ENCODE measurements around the gene PRSS3. TPM values are rescaled to one million over a fixed set of nuclear protein-coding genes. Genes with fewer than 3 reads are reported as not detected.
"Not testable (repeated sequence)": the region's sequence is repeated elsewhere in the genome, so short reads cannot be mapped to it uniquely, and the experiment has no call there.

Gene PRSS3
- polyA plus RNA-seq, 10 donors: 0.16 to 3.1 (median 0.65) TPM; not detected in 4

- no peak for DNase-seq
Observed at GRCh38 chr9:33785914-33786313, 9.4 kb upstream of the PRSS3 start.

- DNase-seq: no peak
Observed at GRCh38 chr9:33786681-33787080, 8.7 kb upstream of the PRSS3 start.

DNA sequence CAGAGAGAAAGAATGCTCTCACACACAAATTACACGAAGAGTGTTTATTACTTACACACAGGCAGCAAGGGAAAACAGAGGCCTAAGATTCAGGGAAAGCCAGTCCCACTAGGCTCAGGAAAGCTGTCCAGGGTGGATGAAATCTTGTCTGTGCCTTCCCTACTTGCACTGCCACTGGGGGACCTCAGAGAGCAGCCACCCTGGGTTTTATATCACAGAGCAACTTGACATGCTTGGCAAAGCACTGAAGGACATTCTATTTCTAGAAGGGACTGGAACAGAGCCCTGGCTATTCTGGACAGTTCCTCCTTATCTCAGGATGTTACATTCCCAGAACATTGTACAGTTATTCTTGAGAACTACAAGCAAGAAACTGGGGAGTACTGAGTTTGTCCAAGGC, 7.5 kb upstream of the PRSS3 start:
- DNase-seq: no peak

DNA sequence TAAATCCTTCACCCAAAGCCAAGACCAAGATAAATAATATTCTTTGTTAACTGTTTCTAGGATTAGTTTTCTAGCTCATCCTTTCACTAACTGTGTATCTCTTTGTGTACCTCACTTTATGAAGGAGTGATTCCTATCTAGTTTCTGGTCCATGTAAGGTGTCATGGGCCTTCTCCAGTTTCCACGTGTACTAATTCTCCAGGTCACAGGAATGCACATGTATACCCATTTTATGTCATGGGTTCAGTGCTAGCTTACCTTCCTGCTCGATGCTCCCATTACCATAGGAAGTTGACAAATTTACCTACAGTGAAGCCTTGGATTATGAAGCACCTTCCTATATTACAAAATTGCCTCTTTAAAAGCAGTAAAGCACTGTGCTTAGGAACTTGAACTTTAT, 5.9 kb upstream of the PRSS3 start:
- DNase-seq: not testable (repeated sequence)

DNA sequence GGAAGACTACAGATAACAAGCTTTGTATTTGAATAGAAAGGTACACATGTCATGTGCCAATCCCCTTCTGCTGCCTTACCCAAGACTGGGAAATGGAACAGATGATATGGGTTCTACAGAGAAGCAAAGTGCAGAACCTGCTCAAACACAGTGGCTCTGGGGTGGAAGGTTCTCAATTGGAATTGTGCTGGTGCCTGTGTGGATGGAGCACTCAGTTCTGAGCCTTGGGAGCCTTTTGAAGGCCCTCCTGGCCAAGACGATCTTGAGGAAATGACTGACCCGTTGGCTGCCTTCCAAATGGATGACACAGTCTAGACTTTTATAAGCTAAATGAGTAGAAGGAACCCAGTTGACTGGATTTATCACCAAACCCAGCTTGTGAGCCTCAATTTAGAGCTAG, 4.2 kb upstream of the PRSS3 start:
- DNase-seq: peak in 1 of 3 donors; percentile 25

GRCh38 chr9:33793496-33793895, 1.9 kb upstream of the PRSS3 start:
- not testable (repeated sequence) for DNase-seq

- no peak for DNase-seq
Observed at GRCh38 chr9:33794560-33794959, 801 bp upstream of the PRSS3 start.

DNA sequence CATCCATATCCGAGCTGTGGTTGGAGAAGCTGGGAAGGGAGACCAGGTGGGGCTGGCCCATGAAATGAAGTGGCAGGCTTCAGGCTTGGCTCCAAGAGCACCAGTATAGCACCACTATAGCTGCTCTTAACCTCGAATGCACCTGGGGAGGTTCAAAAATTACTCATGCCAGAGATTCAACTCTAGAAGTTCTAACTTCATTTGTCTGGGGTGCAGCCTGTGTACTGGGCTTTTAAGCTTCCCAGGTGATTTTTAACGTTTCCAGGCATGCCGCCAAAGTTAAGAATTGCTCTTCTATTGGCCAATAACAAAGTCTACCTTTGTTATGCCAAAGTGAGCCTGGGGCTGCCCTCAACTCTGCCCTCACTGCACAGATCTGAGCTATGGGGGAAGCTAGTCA, 458 bp downstream of the PRSS3 start:
- no peak for DNase-seq

DNA sequence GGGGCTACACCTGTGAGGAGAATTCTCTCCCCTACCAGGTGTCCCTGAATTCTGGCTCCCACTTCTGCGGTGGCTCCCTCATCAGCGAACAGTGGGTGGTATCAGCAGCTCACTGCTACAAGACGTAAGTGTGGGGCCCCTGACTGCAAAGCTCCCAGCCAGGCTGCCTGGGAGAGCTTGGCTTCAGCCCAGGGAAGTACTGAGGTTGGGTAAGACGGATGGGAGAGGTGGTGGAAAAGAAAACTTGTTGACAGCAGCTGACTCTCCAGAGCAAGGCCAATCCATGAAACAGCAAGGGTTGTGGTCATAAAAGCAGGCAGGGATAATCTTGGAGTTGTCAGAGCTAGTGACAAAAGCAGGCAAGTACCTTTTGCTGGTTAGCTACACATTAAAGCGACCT, 1.3 kb downstream of the PRSS3 start:
- not testable (repeated sequence) for DNase-seq

DNA sequence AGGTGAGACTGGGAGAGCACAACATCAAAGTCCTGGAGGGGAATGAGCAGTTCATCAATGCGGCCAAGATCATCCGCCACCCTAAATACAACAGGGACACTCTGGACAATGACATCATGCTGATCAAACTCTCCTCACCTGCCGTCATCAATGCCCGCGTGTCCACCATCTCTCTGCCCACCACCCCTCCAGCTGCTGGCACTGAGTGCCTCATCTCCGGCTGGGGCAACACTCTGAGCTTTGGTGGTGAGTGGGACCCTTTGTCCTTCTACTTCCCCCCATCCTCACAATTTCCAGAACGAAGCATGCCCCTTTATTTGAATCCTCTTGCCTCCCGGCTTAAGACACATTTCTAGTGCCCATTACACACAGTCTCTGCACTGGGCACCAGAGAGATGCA, 2.5 kb downstream of the PRSS3 start:
- DNase-seq: no peak

DNA sequence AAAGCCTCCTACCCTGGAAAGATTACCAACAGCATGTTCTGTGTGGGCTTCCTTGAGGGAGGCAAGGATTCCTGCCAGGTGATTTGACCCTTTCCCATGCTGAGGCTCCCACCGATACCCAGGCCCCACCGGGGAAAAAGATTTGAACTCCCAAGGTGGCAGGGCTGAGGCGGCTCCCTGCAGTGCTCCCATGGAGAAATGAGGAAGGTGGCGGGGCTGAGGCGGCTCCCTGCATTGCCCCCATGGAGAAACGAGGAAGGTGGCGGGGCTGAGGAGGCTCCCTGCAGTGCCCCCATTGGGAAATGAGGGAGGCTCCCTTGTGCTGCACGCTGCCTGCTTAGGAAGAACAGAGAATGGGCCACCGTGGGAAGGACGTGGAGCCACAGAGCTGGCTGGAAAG, 3.2 kb downstream of the PRSS3 start:
- DNase-seq: no peak

GRCh38 chr9:33799928-33800704, 4.8 kb downstream of the PRSS3 start:
- DNase-seq: no peak

- DNase-seq: no peak
Observed at GRCh38 chr9:33800886-33801285, 5.5 kb downstream of the PRSS3 start.

- DNase-seq: not testable (repeated sequence)
Observed at GRCh38 chr9:33801943-33802500, 6.7 kb downstream of the PRSS3 start.

DNA sequence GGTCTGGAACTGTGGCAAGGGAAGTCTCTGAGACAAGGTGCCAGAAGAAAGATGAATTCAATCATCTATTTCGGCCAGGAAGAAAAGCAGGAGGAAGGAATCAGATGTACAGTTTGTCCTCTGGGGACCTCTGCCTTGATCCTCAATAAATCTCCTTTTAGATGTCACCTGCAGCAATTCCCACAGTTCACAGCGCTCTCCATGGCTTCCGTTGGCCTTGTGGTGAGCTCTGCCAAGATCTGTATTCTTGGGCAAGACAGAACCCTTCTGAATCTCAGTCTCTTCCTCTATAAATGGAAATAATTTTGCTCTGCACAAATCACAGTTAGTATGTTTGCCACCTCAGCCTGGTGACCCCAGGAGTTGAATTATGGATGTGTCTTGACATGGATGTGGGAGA, 8.8 kb downstream of the PRSS3 start:
- DNase-seq: not testable (repeated sequence)

GRCh38 chr9:33807156-33807555, 11.8 kb downstream of the PRSS3 start:
- DNase-seq: not testable (repeated sequence)

- not testable (repeated sequence) for DNase-seq
Observed at GRCh38 chr9:33808979-33809322, 13.6 kb downstream of the PRSS3 start.

- no peak for DNase-seq
Observed at GRCh38 chr9:33809506-33809905, 14.1 kb downstream of the PRSS3 start.

- peak; percentile 32 to 63 (median 40) for DNase-seq
Observed at GRCh38 chr9:33813712-33814641, 18.6 kb downstream of the PRSS3 start.

DNA sequence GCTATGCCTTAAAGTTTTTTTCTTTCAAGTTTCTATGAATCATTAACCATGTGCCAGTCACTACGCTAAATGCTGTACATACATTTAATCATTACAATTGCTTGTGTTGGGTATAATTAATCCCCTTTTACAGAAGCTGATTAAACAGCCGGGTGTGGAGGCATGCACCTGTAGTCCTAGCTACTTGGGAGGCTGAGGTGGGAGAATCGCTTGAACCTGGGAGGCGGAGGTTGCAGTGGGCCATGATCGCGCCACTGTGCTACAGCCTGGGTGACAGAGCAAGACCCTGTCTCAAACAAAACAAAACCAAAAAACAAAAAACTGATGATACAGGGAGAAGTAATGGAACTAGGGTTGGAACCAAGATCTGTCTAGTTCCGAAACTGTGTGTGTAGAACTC, 20.4 kb downstream of the PRSS3 start:
- no peak for DNase-seq

DNA sequence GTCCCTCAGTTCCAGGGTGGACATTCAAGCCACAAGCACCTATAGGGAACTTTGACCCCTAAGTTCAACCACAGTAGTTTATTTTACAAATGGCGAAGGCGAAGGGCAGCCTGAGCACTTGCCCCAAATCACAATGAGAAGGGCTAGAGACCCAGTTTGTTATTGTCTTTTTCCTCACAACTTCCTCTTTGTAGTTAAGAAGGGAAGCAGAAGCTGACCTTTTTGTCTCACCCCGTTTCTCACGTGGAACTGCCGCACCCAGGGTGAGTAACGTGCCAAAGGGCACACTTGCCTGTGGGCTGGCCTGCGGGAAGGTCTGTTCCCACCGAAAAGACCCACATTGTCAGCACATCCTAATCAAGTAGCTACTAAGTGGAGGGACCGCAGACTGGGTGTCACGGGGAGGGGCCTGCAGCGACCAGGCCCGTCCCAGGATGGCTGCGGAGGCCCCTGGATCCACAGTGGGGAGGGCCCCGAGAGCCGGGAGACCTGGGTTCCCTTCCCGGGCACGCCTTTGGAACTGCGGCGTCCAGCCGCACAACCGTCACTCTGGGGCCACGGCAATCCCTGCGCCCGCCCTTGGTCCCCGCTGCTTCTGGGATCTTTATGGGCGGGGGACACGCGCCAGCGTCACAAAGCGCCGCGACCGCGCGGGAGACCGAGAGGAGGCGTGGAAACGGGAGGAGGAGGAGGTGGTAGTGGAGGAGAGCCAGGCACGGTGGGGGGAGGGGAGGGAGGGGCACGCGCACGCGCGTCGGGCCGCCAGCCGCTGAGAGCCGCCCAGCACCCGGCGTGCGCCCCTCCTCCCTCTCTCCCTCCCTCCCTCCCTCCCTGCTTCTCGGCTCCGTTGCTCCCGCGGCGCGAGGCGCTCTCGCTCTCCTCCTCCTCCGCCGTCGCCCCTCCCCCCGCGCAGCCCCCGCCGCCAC, 21.2 kb downstream of the PRSS3 start, which contains the start of gene UBE2R2:
UBE2R2 (plus strand) TSS at position 834 of the 926 bp plus-strand sequence. CDS start 598 bp downstream, outside the sequence.
- peak; percentile 92 to 98 (median 97) for DNase-seq

Measured in muscle of back (tissue), 11 donors.